GM23338 (cell line): ENCODE results near the gene FOCAD. TPM values are rescaled to one million over a fixed set of nuclear protein-coding genes. Genes with fewer than 3 reads are reported as not detected.

Experiments used
- ATAC-seq: fragments of 200-7000 bp; cut with Tn5 transposase; 3 replicates; pipeline ENCODE4 v1.9.1; 2020
- DNase-seq: peaks from one replicate; pipeline ENCODE4 v3.0.0-alpha.2; 2015; ENCODE audit warnings: low spot score
- H2AFZ ChIP-seq: fragments of 200-600 bp; sonication (generic); 2 replicates; pipeline ENCODE4 v1.8.0; 2016; ENCODE audit warnings: antibody characterized with exemption, mild to moderate bottlenecking, moderate library complexity
- H3F3A ChIP-seq: fragments of 200-600 bp; sonication (generic); replicated peaks from 2 replicates; pipeline ENCODE4 v1.8.0; 2017; ENCODE audit warnings: antibody characterized with exemption, mixed run types, low read depth
- H3K27ac ChIP-seq: fragments of 200-600 bp; sonication (generic); 2 replicates; pipeline ENCODE4 v1.6.1; 2016; ENCODE audit warnings: low read depth
- H3K27me3 ChIP-seq: fragments of 200-600 bp; sonication (generic); 2 replicates; pipeline ENCODE4 v1.8.0; 2016; ENCODE audit warnings: mild to moderate bottlenecking, mixed run types, moderate library complexity; ENCODE audit not compliant: insufficient read depth
- H3K36me3 ChIP-seq: fragments of 200-600 bp; sonication (generic); 2 replicates; pipeline ENCODE4 v1.8.0; 2016; ENCODE audit warnings: mild to moderate bottlenecking; ENCODE audit not compliant: insufficient read depth
- H3K4me1 ChIP-seq: fragments of 200-600 bp; sonication (generic); 2 replicates; pipeline ENCODE4 v1.8.0; 2016; ENCODE audit warnings: mild to moderate bottlenecking, moderate library complexity; ENCODE audit not compliant: insufficient read depth
- H3K4me2 ChIP-seq: fragments of 200-600 bp; sonication (generic); 2 replicates; pipeline ENCODE4 v1.7.1; 2017; ENCODE audit warnings: mixed run types
- H3K4me3 ChIP-seq: fragments of 200-600 bp; sonication (generic); 2 replicates; pipeline ENCODE4 v1.6.1; 2016; ENCODE audit warnings: mixed run types
- H3K79me2 ChIP-seq: fragments of 200-600 bp; sonication (generic); replicated peaks from 2 replicates; pipeline ENCODE4 v1.8.0; 2017; ENCODE audit warnings: mild to moderate bottlenecking; ENCODE audit not compliant: insufficient read depth
- H3K9me2 ChIP-seq: fragments of 200-600 bp; sonication (generic); 2 replicates; pipeline ENCODE4 v1.8.0; 2017; ENCODE audit not compliant: insufficient read depth
- H4K20me1 ChIP-seq: fragments of 200-600 bp; sonication (generic); replicated peaks from 2 replicates; pipeline ENCODE4 v1.8.0; 2017; ENCODE audit warnings: mild to moderate bottlenecking; ENCODE audit not compliant: insufficient read depth
- H3K27ac Mint-ChIP-seq: 2 replicates; pipeline ENCODE4 v1.8.0; 2020; ENCODE audit warnings: inconsistent platforms, mild to moderate bottlenecking, moderate library complexity, mixed read lengths
- H3K27me3 Mint-ChIP-seq: 3 replicates; pipeline ENCODE4 v1.8.0; 2022; ENCODE audit warnings: low read depth, mild to moderate bottlenecking, moderate library complexity, mixed read lengths, inconsistent platforms; ENCODE audit not compliant: insufficient read depth, poor library complexity
- H3K36me3 Mint-ChIP-seq: 3 replicates; pipeline ENCODE4 v1.8.0; 2021; ENCODE audit warnings: low read depth, mild to moderate bottlenecking, inconsistent platforms, moderate library complexity, mixed read lengths
- H3K4me1 Mint-ChIP-seq: 3 replicates; pipeline ENCODE4 v1.8.0; 2020; ENCODE audit warnings: mild to moderate bottlenecking, inconsistent platforms, mixed read lengths
- H3K4me3 Mint-ChIP-seq: 3 replicates; pipeline ENCODE4 v1.8.0; 2021; ENCODE audit warnings: moderate library complexity, mild to moderate bottlenecking, inconsistent platforms, mixed read lengths
- H3K9me3 Mint-ChIP-seq: 3 replicates; pipeline ENCODE4 v1.8.0; 2020; ENCODE audit warnings: moderate library complexity, mild to moderate bottlenecking, inconsistent platforms, mixed read lengths
- CREB1 ChIP-seq: fragments of 250-450 bp; sonication (Bioruptor Pico); IDR thresholded peaks from 2 replicates; pipeline ENCODE4 v1.5.0; 2020; ENCODE audit warnings: low read depth, mild to moderate bottlenecking, moderate library complexity
- EZH2 ChIP-seq: fragments of 200-600 bp; sonication (generic); IDR thresholded peaks from one replicate; pipeline ENCODE4 v1.8.0; 2017; ENCODE audit warnings: antibody characterized with exemption, mild to moderate bottlenecking, low read depth; ENCODE audit not compliant: unreplicated experiment
- EZH2phosphoT487 ChIP-seq: fragments of 200-600 bp; sonication (generic); IDR thresholded peaks from one replicate; pipeline ENCODE4 v1.8.1; 2018; ENCODE audit warnings: antibody characterized with exemption; ENCODE audit not compliant: unreplicated experiment
- JUNB ChIP-seq: IDR thresholded peaks from one replicate; pipeline ENCODE4 v1.6.1; 2016; ENCODE audit warnings: antibody characterized with exemption; ENCODE audit not compliant: unreplicated experiment
- NANOG ChIP-seq: IDR thresholded peaks from 2 replicates; pipeline ENCODE4 v1.6.1; 2016; ENCODE audit warnings: antibody characterized with exemption, borderline replicate concordance
- POLR2AphosphoS5 ChIP-seq: IDR thresholded peaks from 2 replicates; pipeline ENCODE4 v1.6.1; 2016; ENCODE audit warnings: antibody characterized with exemption, low read depth
- STAT1 ChIP-seq: IDR thresholded peaks from one replicate; pipeline ENCODE4 v1.6.1; 2016; ENCODE audit warnings: antibody characterized with exemption; ENCODE audit not compliant: unreplicated experiment
- ZNF114 ChIP-seq: fragments of 250-450 bp; sonication (Bioruptor Pico); IDR thresholded peaks from 2 replicates; pipeline ENCODE4 v1.5.0; 2020; ENCODE audit warnings: mild to moderate bottlenecking, moderate library complexity
- ZNF331 ChIP-seq: fragments of 250-450 bp; sonication (Bioruptor Pico); IDR thresholded peaks from 2 replicates; pipeline ENCODE4 v1.5.0; 2020; ENCODE audit warnings: low read depth, mild to moderate bottlenecking, moderate library complexity
- polyA plus RNA-seq: library from polyadenylated mRNA; unstranded; fragments of >200 nt; fragmentation: Nextera tagmentation; extraction: Ambion mirVana; gene quantifications from 2 replicates; pipeline ENCODE4 v1.2.1, GENCODE V29; 2016
- total RNA-seq: library from RNA; depleted of rRNA; stranded (reverse); fragments of >200 nt; shearing (Covaris generic); gene quantifications from 2 replicates; pipeline ENCODE4 v1.2.3, GENCODE V29; 2014
- TF ChIP-seq, protein P1 (sequence below): IDR thresholded peaks from one replicate; pipeline ENCODE4 v1.6.1; 2018; ENCODE audit warnings: antibody characterized with exemption; ENCODE audit not compliant: unreplicated experiment
- TF ChIP-seq, protein P2 (sequence below): fragments of 250-450 bp; sonication (Bioruptor Pico); IDR thresholded peaks from 2 replicates; pipeline ENCODE4 v1.5.0; 2020; ENCODE audit warnings: mild to moderate bottlenecking, moderate library complexity
- TF ChIP-seq, protein P3 (sequence below), 2 experiments: fragments of 200-600 bp in 1 of 2; sonication (generic) in 1 of 2; conservative IDR thresholded peaks; 2 replicates each; pipeline versions ENCODE4 v1.5.1 to v1.6.1; 2016 to 2017; ENCODE audit warnings: antibody characterized with exemption in 2 of 2, low read depth in 2 of 2, mild to moderate bottlenecking in 2 of 2, moderate library complexity in 1 of 2
- TF ChIP-seq, protein P4 (sequence below): IDR thresholded peaks from 2 replicates; pipeline ENCODE4 v1.6.1; 2016; ENCODE audit warnings: antibody characterized with exemption

FOCAD gene
- total and polyA plus RNA-seq, 2 experiments from 2014 or later: 13.7 to 66.5 TPM

DNA sequence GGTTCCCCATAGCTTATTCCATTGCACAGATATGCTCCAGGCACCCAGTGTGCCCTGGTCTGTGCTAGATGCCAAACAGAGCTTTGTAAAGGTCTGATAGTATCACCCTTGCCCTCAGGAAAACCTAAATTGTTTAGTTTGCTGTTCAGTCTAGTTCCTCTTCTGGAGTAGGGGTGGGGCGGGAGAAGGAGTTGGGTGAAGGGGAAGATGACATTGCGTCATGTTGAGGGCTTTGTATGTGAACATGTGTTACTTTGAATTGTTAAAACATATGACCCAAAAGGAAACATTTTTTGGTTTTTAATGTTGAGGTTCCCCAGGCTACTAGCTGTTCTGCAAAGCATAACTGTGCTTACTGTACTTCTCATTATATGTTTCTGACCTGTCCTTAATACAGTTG, 306.8 kb downstream of the FOCAD start:
- H2AFZ ChIP-seq: no peak overlapping the region
- no peak overlapping the region for H3K4me2 ChIP-seq
- no peaks in the 10 kb centered on the region for H3K79me2 ChIP-seq
- H4K20me1 ChIP-seq: no peaks in the 10 kb centered on the region
- no peaks in the 10 kb centered on the region for H3K36me3 ChIP-seq
- H3K27ac ChIP-seq: no peak overlapping the region
- TF ChIP-seq CREB1 (CRISPR knock-in tag): no peak
- TF ChIP-seq, protein P1, sequence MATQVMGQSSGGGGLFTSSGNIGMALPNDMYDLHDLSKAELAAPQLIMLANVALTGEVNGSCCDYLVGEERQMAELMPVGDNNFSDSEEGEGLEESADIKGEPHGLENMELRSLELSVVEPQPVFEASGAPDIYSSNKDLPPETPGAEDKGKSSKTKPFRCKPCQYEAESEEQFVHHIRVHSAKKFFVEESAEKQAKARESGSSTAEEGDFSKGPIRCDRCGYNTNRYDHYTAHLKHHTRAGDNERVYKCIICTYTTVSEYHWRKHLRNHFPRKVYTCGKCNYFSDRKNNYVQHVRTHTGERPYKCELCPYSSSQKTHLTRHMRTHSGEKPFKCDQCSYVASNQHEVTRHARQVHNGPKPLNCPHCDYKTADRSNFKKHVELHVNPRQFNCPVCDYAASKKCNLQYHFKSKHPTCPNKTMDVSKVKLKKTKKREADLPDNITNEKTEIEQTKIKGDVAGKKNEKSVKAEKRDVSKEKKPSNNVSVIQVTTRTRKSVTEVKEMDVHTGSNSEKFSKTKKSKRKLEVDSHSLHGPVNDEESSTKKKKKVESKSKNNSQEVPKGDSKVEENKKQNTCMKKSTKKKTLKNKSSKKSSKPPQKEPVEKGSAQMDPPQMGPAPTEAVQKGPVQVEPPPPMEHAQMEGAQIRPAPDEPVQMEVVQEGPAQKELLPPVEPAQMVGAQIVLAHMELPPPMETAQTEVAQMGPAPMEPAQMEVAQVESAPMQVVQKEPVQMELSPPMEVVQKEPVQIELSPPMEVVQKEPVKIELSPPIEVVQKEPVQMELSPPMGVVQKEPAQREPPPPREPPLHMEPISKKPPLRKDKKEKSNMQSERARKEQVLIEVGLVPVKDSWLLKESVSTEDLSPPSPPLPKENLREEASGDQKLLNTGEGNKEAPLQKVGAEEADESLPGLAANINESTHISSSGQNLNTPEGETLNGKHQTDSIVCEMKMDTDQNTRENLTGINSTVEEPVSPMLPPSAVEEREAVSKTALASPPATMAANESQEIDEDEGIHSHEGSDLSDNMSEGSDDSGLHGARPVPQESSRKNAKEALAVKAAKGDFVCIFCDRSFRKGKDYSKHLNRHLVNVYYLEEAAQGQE: no peak
- TF ChIP-seq STAT1: no peak
- no peak for TF ChIP-seq JUNB
- TF ChIP-seq, protein P2, sequence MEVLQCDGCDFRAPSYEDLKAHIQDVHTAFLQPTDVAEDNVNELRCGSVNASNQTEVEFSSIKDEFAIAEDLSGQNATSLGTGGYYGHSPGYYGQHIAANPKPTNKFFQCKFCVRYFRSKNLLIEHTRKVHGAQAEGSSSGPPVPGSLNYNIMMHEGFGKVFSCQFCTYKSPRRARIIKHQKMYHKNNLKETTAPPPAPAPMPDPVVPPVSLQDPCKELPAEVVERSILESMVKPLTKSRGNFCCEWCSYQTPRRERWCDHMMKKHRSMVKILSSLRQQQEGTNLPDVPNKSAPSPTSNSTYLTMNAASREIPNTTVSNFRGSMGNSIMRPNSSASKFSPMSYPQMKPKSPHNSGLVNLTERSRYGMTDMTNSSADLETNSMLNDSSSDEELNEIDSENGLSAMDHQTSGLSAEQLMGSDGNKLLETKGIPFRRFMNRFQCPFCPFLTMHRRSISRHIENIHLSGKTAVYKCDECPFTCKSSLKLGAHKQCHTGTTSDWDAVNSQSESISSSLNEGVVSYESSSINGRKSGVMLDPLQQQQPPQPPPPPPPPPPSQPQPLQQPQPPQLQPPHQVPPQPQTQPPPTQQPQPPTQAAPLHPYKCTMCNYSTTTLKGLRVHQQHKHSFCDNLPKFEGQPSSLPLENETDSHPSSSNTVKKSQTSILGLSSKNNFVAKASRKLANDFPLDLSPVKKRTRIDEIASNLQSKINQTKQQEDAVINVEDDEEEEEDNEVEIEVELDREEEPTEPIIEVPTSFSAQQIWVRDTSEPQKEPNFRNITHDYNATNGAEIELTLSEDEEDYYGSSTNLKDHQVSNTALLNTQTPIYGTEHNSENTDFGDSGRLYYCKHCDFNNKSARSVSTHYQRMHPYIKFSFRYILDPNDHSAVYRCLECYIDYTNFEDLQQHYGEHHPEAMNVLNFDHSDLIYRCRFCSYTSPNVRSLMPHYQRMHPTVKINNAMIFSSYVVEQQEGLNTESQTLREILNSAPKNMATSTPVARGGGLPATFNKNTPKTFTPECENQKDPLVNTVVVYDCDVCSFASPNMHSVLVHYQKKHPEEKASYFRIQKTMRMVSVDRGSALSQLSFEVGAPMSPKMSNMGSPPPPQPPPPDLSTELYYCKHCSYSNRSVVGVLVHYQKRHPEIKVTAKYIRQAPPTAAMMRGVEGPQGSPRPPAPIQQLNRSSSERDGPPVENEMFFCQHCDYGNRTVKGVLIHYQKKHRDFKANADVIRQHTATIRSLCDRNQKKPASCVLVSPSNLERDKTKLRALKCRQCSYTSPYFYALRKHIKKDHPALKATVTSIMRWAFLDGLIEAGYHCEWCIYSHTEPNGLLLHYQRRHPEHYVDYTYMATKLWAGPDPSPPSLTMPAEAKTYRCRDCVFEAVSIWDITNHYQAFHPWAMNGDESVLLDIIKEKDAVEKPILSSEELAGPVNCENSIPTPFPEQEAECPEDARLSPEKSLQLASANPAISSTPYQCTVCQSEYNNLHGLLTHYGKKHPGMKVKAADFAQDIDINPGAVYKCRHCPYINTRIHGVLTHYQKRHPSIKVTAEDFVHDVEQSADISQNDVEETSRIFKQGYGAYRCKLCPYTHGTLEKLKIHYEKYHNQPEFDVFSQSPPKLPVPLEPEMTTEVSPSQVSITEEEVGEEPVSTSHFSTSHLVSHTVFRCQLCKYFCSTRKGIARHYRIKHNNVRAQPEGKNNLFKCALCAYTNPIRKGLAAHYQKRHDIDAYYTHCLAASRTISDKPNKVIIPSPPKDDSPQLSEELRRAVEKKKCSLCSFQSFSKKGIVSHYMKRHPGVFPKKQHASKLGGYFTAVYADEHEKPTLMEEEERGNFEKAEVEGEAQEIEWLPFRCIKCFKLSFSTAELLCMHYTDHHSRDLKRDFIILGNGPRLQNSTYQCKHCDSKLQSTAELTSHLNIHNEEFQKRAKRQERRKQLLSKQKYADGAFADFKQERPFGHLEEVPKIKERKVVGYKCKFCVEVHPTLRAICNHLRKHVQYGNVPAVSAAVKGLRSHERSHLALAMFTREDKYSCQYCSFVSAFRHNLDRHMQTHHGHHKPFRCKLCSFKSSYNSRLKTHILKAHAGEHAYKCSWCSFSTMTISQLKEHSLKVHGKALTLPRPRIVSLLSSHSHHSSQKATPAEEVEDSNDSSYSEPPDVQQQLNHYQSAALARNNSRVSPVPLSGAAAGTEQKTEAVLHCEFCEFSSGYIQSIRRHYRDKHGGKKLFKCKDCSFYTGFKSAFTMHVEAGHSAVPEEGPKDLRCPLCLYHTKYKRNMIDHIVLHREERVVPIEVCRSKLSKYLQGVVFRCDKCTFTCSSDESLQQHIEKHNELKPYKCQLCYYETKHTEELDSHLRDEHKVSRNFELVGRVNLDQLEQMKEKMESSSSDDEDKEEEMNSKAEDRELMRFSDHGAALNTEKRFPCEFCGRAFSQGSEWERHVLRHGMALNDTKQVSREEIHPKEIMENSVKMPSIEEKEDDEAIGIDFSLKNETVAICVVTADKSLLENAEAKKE (CRISPR knock-in tag): no peak
- TF ChIP-seq POLR2AphosphoS5: no peak
- TF ChIP-seq, protein P3, sequence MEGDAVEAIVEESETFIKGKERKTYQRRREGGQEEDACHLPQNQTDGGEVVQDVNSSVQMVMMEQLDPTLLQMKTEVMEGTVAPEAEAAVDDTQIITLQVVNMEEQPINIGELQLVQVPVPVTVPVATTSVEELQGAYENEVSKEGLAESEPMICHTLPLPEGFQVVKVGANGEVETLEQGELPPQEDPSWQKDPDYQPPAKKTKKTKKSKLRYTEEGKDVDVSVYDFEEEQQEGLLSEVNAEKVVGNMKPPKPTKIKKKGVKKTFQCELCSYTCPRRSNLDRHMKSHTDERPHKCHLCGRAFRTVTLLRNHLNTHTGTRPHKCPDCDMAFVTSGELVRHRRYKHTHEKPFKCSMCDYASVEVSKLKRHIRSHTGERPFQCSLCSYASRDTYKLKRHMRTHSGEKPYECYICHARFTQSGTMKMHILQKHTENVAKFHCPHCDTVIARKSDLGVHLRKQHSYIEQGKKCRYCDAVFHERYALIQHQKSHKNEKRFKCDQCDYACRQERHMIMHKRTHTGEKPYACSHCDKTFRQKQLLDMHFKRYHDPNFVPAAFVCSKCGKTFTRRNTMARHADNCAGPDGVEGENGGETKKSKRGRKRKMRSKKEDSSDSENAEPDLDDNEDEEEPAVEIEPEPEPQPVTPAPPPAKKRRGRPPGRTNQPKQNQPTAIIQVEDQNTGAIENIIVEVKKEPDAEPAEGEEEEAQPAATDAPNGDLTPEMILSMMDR (conservative IDR thresholded peaks at IDR 0.05; ENCODE audit: low read depth in 2 of 2): no peak
- no peak for TF ChIP-seq EZH2
- TF ChIP-seq EZH2phosphoT487: no peak
- TF ChIP-seq ZNF331 (CRISPR knock-in tag): no peak
- no peak for TF ChIP-seq NANOG
- TF ChIP-seq, protein P4, sequence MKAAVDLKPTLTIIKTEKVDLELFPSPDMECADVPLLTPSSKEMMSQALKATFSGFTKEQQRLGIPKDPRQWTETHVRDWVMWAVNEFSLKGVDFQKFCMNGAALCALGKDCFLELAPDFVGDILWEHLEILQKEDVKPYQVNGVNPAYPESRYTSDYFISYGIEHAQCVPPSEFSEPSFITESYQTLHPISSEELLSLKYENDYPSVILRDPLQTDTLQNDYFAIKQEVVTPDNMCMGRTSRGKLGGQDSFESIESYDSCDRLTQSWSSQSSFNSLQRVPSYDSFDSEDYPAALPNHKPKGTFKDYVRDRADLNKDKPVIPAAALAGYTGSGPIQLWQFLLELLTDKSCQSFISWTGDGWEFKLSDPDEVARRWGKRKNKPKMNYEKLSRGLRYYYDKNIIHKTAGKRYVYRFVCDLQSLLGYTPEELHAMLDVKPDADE: no peak
- no peak for TF ChIP-seq ZNF114 (CRISPR knock-in tag)
- ATAC-seq: no peak
- H3K4me1 Mint-ChIP-seq: peaks cover 15% of the 10 kb centered on the region
- H3K4me3 ChIP-seq: no peak overlapping the region
- no peaks in the 10 kb centered on the region for H3K4me1 ChIP-seq
- no peak overlapping the region for H3K27ac Mint-ChIP-seq
- no peaks in the 10 kb centered on the region for H3F3A ChIP-seq
- H3K9me3 Mint-ChIP-seq: 0 out of 3 replicates have a peak, but pooled peaks cover 2% of the 10 kb centered on the region
- no peaks in the 10 kb centered on the region; the same call in 1 of the 2 replicates for H3K9me2 ChIP-seq
- H3K27me3 ChIP-seq: no peaks in the 10 kb centered on the region
- H3K27me3 Mint-ChIP-seq: no peaks in the 10 kb centered on the region
- peaks cover 18% of the 10 kb centered on the region for H3K36me3 Mint-ChIP-seq
- DNase-seq: no peak
- H3K4me3 Mint-ChIP-seq: no peak overlapping the region
